Progenitor cell of endocrine pancreas (in vitro differentiated cells): Measurements from ENCODE around the gene PCDHB12. TPM values are rescaled to one million over a fixed set of nuclear protein-coding genes. Genes with fewer than 3 reads are reported as not detected.

ENCODE experiments used
- DNase-seq: peaks from one replicate; pipeline ENCODE4 v3.0.0; 2021; ENCODE audit warnings: low spot score; ENCODE audit not compliant: unreplicated experiment
- H3K27ac Mint-ChIP-seq: 2 replicates; pipeline ENCODE4 v1.8.0; 2021; ENCODE audit warnings: mild to moderate bottlenecking, moderate library complexity, mixed read lengths
- H3K27me3 Mint-ChIP-seq: 2 replicates; pipeline ENCODE4 v1.8.0; 2021; ENCODE audit warnings: mixed read lengths
- H3K36me3 Mint-ChIP-seq: 2 replicates; pipeline ENCODE4 v1.8.0; 2022; ENCODE audit warnings: mixed read lengths; ENCODE audit not compliant: insufficient read depth
- H3K4me1 Mint-ChIP-seq: 2 replicates; pipeline ENCODE4 v1.8.0; 2021; ENCODE audit warnings: low read depth, mixed read lengths
- H3K4me3 Mint-ChIP-seq: 2 replicates; pipeline ENCODE4 v1.8.0; 2021; ENCODE audit warnings: low read depth, mild to moderate bottlenecking, moderate library complexity, mixed read lengths
- H3K9me3 Mint-ChIP-seq: 2 replicates; pipeline ENCODE4 v1.8.0; 2021; ENCODE audit warnings: low read depth, mixed read lengths
- total RNA-seq: library from RNA; stranded (reverse); gene quantifications from 2 replicates; pipeline ENCODE4 v1.2.1, GENCODE V29; 2021
- TF ChIP-seq, protein P1 (sequence below): fragments of 200-600 bp; sonication (generic); IDR thresholded peaks from one replicate; pipeline ENCODE4 v1.5.0; 2021; ENCODE audit warnings: antibody characterized with exemption, mild to moderate bottlenecking; ENCODE audit not compliant: unreplicated experiment

Gene PCDHB12
- total RNA-seq, 1 donor from 2014 or later = 5.4 TPM

DNA sequence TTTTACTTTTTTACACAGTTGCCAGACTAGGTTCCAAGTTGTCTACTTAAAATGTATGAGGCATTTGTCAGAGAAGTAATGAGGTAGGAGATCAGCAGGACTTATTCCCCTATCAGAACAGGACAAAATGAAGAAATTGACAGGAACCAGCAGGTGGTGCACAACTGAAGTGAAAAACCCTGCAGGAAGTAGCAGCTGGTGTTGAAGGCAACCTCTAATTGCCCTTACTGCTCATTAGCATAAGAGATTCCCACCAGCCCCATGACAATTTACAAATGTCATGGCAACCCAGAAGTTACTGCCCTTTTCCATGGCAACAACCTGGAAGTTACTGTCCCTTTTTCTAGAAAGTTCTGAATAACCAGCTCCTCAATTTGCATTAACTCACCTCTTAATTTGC, 42.1 kb downstream of the PCDHB12 start:
- Mint-ChIP-seq H3K9me3 (peaks cover 66% of the 10 kb centered on the region), H3K27me3 (no peaks in the 10 kb centered on the region), H3K4me1 (no peaks in the 10 kb centered on the region), H3K4me3 (no peak overlapping the region), H3K36me3 (peaks cover 40% of the 10 kb centered on the region), H3K27ac (no peak overlapping the region)
- TF ChIP-seq, protein P1, sequence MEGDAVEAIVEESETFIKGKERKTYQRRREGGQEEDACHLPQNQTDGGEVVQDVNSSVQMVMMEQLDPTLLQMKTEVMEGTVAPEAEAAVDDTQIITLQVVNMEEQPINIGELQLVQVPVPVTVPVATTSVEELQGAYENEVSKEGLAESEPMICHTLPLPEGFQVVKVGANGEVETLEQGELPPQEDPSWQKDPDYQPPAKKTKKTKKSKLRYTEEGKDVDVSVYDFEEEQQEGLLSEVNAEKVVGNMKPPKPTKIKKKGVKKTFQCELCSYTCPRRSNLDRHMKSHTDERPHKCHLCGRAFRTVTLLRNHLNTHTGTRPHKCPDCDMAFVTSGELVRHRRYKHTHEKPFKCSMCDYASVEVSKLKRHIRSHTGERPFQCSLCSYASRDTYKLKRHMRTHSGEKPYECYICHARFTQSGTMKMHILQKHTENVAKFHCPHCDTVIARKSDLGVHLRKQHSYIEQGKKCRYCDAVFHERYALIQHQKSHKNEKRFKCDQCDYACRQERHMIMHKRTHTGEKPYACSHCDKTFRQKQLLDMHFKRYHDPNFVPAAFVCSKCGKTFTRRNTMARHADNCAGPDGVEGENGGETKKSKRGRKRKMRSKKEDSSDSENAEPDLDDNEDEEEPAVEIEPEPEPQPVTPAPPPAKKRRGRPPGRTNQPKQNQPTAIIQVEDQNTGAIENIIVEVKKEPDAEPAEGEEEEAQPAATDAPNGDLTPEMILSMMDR = no peak
- no peak for DNase-seq

DNA sequence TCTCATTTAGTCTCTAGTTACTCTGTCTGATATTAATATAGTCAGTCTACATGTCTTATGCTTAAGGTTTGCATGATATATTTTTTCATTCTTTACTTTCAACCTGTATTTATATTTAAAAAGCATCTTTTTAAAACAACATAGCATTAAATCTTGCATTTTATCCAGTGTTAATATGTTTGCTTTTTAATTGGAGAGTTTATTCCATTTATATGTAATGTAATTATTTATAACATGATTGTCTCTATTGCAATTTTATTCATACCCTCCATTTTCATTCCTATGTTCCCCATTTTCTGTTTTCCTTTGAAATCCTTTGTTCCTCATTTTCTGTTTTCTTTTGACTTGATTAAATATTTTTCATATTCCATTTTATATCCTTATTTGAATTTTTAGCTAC, 49.9 kb downstream of the PCDHB12 start:
- no peak overlapping the region for H3K27ac Mint-ChIP-seq
- no peak overlapping the region for H3K4me3 Mint-ChIP-seq
- no peaks in the 10 kb centered on the region for H3K4me1 Mint-ChIP-seq
- H3K36me3 Mint-ChIP-seq = peaks cover 37% of the 10 kb centered on the region
- DNase-seq = no peak
- H3K9me3 Mint-ChIP-seq = peaks cover 71% of the 10 kb centered on the region
- TF ChIP-seq, protein P1 = no peak
- no peaks in the 10 kb centered on the region for H3K27me3 Mint-ChIP-seq

DNA sequence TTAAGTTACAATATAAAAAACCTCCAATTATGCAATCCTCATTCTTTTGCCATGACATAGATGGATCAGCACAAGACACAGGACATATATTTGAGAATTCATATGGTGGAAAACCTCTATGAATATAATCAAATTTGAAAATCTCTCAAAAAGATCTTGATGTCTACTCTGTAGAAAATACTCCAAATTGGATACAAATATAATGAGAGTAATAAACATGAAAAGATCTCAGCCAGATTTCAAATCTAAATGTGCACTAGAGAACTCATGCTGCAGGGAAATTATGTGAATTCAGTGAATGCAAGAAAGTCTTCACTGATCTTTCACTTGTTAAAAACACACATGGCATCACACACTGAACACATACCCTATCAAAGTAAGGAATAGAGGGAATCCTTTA, 50.4 kb downstream of the PCDHB12 start:
- Mint-ChIP-seq H3K27ac (no peak overlapping the region), H3K27me3 (no peaks in the 10 kb centered on the region), H3K9me3 (peaks cover 68% of the 10 kb centered on the region), H3K36me3 (peaks cover 39% of the 10 kb centered on the region), H3K4me1 (no peaks in the 10 kb centered on the region), H3K4me3 (no peak overlapping the region)
- no peak for DNase-seq
- TF ChIP-seq, protein P1 = no peak

DNA sequence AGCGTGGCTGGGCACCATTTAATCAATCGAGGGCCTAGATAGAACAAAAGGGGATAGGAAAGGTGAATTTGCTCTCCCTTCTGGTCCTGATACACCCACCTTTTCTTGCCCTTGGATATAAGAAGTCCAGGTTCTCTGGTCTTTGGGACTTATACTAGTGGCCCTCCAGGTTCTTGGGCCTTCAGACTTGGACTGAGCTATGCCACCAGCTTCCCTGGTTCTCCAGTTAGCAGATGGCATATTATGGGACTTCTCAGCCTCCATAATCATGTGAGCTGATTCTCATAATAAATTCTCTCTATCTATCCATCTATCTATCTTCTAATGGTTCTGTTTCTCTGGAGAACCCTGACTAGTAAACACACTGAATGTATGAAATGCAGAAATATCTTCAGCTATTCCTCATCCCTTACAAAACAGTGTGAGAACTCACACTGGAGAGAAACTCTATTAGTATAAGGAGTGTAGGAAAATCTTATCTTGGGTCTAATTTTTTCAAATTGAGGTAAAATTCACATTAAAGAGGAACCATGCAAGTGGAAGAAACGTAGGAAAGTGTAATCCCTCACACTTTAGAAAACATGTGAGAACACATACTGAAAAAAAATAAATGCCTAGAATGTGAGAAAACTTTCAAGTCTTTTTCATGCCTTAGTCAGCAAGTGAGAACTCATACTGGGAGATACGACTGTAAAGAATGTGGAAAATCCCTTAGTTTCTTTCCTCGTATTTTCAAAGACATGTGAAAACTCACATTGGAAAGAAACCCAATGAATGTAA, 52.1 kb downstream of the PCDHB12 start:
- Mint-ChIP-seq H3K4me1 (no peaks in the 10 kb centered on the region), H3K27me3 (no peaks in the 10 kb centered on the region), H3K9me3 (peaks cover 56% of the 10 kb centered on the region), H3K36me3 (peaks cover 38% of the 10 kb centered on the region), H3K27ac (no peak overlapping the region), H3K4me3 (no peak overlapping the region)
- DNase-seq = no peak
- TF ChIP-seq, protein P1 = no peak

DNA sequence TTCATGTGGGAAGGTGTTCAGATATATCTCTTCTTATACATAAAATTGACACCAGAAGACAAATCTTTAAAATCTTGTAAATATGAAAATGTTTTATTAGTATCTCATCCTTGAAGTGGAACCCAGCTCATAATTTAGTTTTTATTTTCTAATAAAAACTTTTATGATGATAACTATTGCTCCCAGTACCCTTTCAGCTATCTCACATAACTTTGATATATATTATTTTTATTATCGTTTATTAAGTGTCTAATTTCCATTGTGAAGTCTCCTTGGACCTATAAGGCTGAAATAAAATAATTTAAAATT, 52.7 kb downstream of the PCDHB12 start:
- no peak for DNase-seq
- Mint-ChIP-seq H3K4me1 (no peaks in the 10 kb centered on the region), H3K27me3 (no peaks in the 10 kb centered on the region), H3K36me3 (peaks cover 42% of the 10 kb centered on the region), H3K4me3 (no peak overlapping the region), H3K9me3 (peaks cover 56% of the 10 kb centered on the region), H3K27ac (no peak overlapping the region)
- TF ChIP-seq, protein P1 = no peak

Other genes starting within 250 kb of the PCDHB12 start
- gene PCDHAC2, start 242.2 kb upstream of the PCDHB12 start, total RNA-seq = 1.8 and 1.9 TPM in 2 replicates
- 0.29 and 0.31 TPM in 2 replicates for gene PCDHB1, start 157.3 kb upstream of the PCDHB12 start, total RNA-seq
- 75.5 and 80.4 TPM in 2 replicates for gene PCDHB2, start 114.1 kb upstream of the PCDHB12 start, total RNA-seq
- gene PCDHB3, start 108.2 kb upstream of the PCDHB12 start, total RNA-seq = 9.1 and 9.4 TPM in 2 replicates
- 4.4 and 4.6 TPM in 2 replicates for gene PCDHB4, start 86.9 kb upstream of the PCDHB12 start, total RNA-seq
- 29.4 and 32.4 TPM in 2 replicates for gene PCDHB5, start 73.5 kb upstream of the PCDHB12 start, total RNA-seq
- gene PCDHB6, start 58.7 kb upstream of the PCDHB12 start, total RNA-seq = 2.4 and 2.7 TPM in 2 replicates
- gene PCDHB7, start 36.1 kb upstream of the PCDHB12 start, total RNA-seq = 0.93 and 1.1 TPM in 2 replicates
- 2.0 and 2.8 TPM in 2 replicates for gene PCDHB8, start 30.9 kb upstream of the PCDHB12 start, total RNA-seq
- 11.9 and 14.3 TPM in 2 replicates for gene PCDHB16, start 26.3 kb upstream of the PCDHB12 start, total RNA-seq
- 7.5 and 8.0 TPM in 2 replicates for gene PCDHB9, start 21.6 kb upstream of the PCDHB12 start, total RNA-seq
- gene PCDHB10, start 16.4 kb upstream of the PCDHB12 start, total RNA-seq = 5.5 and 7.2 TPM in 2 replicates
- gene PCDHB11, start 9.1 kb upstream of the PCDHB12 start, total RNA-seq = 4.7 and 5.9 TPM in 2 replicates
- gene PCDHB13, start 5.2 kb downstream of the PCDHB12 start, total RNA-seq = 6.8 and 7.4 TPM in 2 replicates
- gene PCDHB14, start 14.6 kb downstream of the PCDHB12 start, total RNA-seq = 7.9 and 8.0 TPM in 2 replicates
- gene PCDHB15, start 36.7 kb downstream of the PCDHB12 start, total RNA-seq = 8.3 and 9.5 TPM in 2 replicates
- gene SLC25A2, start 95.3 kb downstream of the PCDHB12 start, total RNA-seq = 1.1 and 1.2 TPM in 2 replicates
- gene TAF7, start 112.1 kb downstream of the PCDHB12 start, total RNA-seq = 90.9 and 95.6 TPM in 2 replicates
- 1.1 and 1.3 TPM in 2 replicates for gene PCDHGA1, start 121.8 kb downstream of the PCDHB12 start, total RNA-seq
- gene PCDHGA2, start 130.0 kb downstream of the PCDHB12 start, total RNA-seq = 0.72 and 1.1 TPM in 2 replicates
- gene PCDHGA3, start 135.1 kb downstream of the PCDHB12 start, total RNA-seq = 0.80 and 0.81 TPM in 2 replicates
- 2.3 TPM in 2 replicates for gene PCDHGB1, start 141.4 kb downstream of the PCDHB12 start, total RNA-seq
- gene PCDHGA4, start 146.3 kb downstream of the PCDHB12 start, total RNA-seq = 0.96 and 1.2 TPM in 2 replicates
- gene PCDHGB2, start 151.3 kb downstream of the PCDHB12 start, total RNA-seq = 0.80 and 0.89 TPM in 2 replicates
- 0.69 and 0.71 TPM in 2 replicates for gene PCDHGA5, start 155.4 kb downstream of the PCDHB12 start, total RNA-seq
- gene PCDHGB3, start 161.5 kb downstream of the PCDHB12 start, total RNA-seq = 0.60 and 0.73 TPM in 2 replicates
- gene PCDHGA6, start 165.2 kb downstream of the PCDHB12 start, total RNA-seq = 0.60 and 0.80 TPM in 2 replicates
- 0.41 and 0.49 TPM in 2 replicates for gene PCDHGA7, start 174.0 kb downstream of the PCDHB12 start, total RNA-seq
- gene PCDHGB4, start 179.0 kb downstream of the PCDHB12 start, total RNA-seq = 16.1 and 17.0 TPM in 2 replicates
- gene PCDHGA8, start 183.9 kb downstream of the PCDHB12 start, total RNA-seq = 1.5 and 1.9 TPM in 2 replicates
- gene PCDHGB5, start 189.2 kb downstream of the PCDHB12 start, total RNA-seq = 4.0 and 4.2 TPM in 2 replicates
- 1.5 and 1.8 TPM in 2 replicates for gene PCDHGA9, start 194.1 kb downstream of the PCDHB12 start, total RNA-seq
- 23.1 and 24.0 TPM in 2 replicates for gene PCDHGB6, start 199.3 kb downstream of the PCDHB12 start, total RNA-seq
- gene PCDHGA10, start 204.3 kb downstream of the PCDHB12 start, total RNA-seq = 14.3 and 14.6 TPM in 2 replicates
- 6.0 and 8.0 TPM in 2 replicates for gene PCDHGB7, start 209.0 kb downstream of the PCDHB12 start, total RNA-seq
- gene PCDHGA11, start 212.3 kb downstream of the PCDHB12 start, total RNA-seq = 3.1 and 3.3 TPM in 2 replicates
- gene PCDHGA12, start 221.8 kb downstream of the PCDHB12 start, total RNA-seq = 2.9 and 3.2 TPM in 2 replicates